K562 treated with DMSO at 1 percent for 24 hours (cell line): ENCODE data around the gene SWI5. TPM values are rescaled to one million over a fixed set of nuclear protein-coding genes. Genes with fewer than 3 reads are reported as not detected.

Experiments used
- total RNA-seq: library from RNA; unstranded; fragments of 300-600 nt; gene quantifications from 2 replicates; pipeline ENCODE4 v1.2.3, GENCODE V29; 2022; ENCODE audit warnings: low read depth; ENCODE audit not compliant: insufficient read depth

SWI5 gene
- 193 and 194 TPM in 2 replicates for total RNA-seq

DNA sequence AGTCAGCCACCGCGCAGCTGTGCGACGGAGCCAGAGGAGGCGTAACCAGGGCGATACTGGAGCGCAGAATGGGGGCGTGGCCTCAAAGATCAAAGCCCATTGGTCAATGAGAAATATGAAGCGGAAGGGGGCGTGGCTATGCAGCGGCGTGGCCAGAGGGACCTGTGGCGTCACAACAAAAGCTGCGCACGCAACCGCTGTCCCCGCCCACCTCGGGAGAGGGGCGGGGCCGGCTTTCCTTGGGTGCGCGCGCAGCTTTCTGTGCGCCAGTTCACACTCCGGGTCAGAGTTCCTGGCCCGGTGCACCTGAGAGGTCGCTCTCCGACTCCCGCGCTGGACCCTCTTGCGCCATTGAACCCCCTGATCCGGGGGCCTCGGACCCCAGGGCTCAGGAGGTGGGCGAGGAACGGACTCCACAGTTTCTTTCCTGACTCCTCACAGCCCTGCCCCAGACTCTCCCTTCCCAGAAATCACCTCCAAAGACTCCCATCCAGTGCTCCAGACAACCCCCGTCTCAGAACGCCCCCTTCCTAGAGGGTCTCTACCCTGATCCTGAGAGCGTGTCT lies at the start of gene SWI5:
Gene SWI5, plus strand, starts transcription at position 269 of the 566 bp plus-strand sequence.

DNA sequence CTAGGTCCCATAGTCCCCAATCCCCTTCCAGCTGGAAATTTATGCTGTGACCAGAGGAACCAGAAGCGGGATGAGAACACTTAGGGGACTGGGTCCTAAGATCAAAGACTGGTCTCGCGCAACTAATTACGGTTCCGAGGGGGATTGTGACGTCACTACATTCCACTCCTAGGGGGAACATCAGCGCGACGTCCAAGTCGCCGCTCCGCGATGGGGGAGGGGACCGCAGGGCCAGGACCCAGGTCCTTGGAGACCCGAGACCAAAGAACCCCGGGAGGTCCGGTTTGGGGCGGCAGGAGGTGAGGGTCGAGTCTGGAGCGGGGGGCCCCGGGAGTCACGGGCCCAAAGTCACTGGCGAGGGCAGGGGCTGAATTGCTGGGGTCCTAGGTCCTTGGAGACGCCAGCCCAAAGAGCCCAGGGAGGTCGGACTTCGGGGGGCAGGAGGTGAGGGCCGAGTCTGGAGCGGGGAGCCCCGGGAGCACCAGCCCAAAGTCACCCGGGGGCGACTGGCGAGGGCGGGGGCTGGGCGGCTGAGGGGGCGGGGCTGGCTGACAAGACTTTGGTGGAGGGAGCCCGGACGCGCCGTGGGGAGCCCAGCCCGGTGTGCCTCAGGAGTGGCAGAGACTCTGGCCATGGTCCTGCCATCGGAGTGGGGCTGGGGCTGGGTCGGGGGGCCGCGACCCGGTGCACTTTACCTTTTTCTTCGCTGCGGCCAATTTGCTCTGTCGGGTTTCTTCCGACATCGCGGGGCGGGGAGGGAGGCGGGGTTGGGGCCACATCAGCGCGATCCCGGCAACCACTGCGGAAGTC lies 673 bp upstream of the SWI5 start, which contains the start of gene GOLGA2:
Gene GOLGA2, minus strand, starts transcription at position 810 of the 810 bp plus-strand sequence. Its CDS starts 31 bp downstream, at position 779.

DNA sequence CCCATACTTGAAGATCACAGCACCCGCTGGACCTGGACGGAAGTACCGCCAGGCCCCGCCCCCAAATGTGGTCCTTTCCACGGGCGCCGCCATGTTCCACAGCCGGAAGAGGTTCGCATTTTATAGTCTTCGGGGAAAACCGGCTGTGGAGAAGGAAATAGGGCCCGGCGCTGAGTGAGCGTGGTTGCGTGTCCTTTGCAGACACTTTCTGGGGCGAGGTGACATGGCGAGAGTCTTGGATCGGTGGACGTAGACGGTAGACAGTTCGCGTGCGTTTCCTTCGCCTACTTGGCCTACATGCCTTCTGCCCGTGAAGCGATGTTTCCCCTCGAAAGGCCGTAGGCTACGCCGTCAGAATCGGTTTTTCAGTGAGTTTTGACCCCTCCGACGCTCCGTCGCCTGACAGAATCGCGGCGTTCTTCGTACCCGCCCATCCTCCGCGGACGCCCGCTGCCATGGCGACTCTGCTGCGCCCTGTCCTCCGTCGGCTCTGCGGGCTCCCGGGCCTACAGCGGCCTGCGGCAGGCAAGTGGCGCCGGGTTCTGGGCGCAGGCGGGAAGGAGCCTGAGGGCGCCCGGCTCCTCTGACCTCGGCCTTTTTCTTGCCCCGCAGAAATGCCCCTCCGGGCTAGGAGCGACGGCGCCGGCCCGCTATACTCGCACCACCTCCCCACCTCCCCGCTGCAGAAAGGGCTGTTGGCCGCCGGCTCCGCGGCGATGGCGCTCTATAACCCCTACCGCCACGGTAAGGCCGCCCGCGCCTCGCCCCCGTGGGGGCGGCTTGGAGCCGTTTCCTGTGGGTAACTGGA lies 46.5 kb downstream of the SWI5 start, which contains the start of the genes COQ4 and TRUB2:
Gene COQ4, plus strand, starts transcription at position 436 of the 808 bp plus-strand sequence. Its CDS starts 20 bp downstream, at position 456.
Gene TRUB2, minus strand, starts transcription at position 44 of the 808 bp plus-strand sequence. Its CDS starts 39 bp downstream, at position 5.

Other genes with a start within 250 kb of the SWI5 start
- gene NAIF1, start 209.0 kb upstream of the SWI5 start, total RNA-seq = 20.5 and 24.2 TPM in 2 replicates
- 40.3 and 40.4 TPM in 2 replicates for gene SLC25A25, start 208.0 kb upstream of the SWI5 start, total RNA-seq
- 66.6 and 70.1 TPM in 2 replicates for gene PTGES2, start 148.5 kb upstream of the SWI5 start, total RNA-seq
- gene LCN2, start 126.8 kb upstream of the SWI5 start, total RNA-seq = not detected in 2 replicates
- 532 and 580 TPM in 2 replicates for gene BBLN, start 116.0 kb upstream of the SWI5 start, total RNA-seq
- 438 and 464 TPM in 2 replicates for gene CIZ1, start 84.7 kb upstream of the SWI5 start, total RNA-seq
- 54.4 and 58.5 TPM in 2 replicates for gene DNM1, start 72.9 kb upstream of the SWI5 start, total RNA-seq
- gene GOLGA2, start 269 bp upstream of the SWI5 start, total RNA-seq = 115 and 119 TPM in 2 replicates
- 43.8 and 46.6 TPM in 2 replicates for gene TRUB2, start 46.2 kb downstream of the SWI5 start, total RNA-seq
- gene COQ4, start 46.6 kb downstream of the SWI5 start, total RNA-seq = 146 and 156 TPM in 2 replicates
- gene SLC27A4, start 64.3 kb downstream of the SWI5 start, total RNA-seq = 28.7 and 30.2 TPM in 2 replicates
- 47.0 and 47.9 TPM in 2 replicates for gene URM1, start 95.1 kb downstream of the SWI5 start, total RNA-seq
- 40.1 and 41.8 TPM in 2 replicates for gene CERCAM, start 144.6 kb downstream of the SWI5 start, total RNA-seq
- gene ODF2, start 179.7 kb downstream of the SWI5 start, total RNA-seq = 52.6 and 57.2 TPM in 2 replicates
- gene GLE1, start 228.4 kb downstream of the SWI5 start, total RNA-seq = 35.7 and 41.9 TPM in 2 replicates